Measurements from ENCODE around the gene OSTF1. TPM values are rescaled to one million over a fixed set of nuclear protein-coding genes. Genes with fewer than 3 reads are reported as not detected.

The OSTF1 gene
- total RNA-seq, 1 experiment from 2014 or later, result 17.8 TPM

GRCh38 chr9:75168270-75169178 is 80.2 kb downstream of the OSTF1 start:
- H3K27me3 Mint-ChIP-seq (ENCODE audit: low read depth), result no peaks in the 10 kb centered on the region
- no peak for ATAC-seq
- ChIA-PET CTCF (interaction anchor here (1.4 kb wide), 1 partner anchor 17 kb away, joined by 10 read pairs; no protein-coding TSS in a partner anchor), POLR2A (no interaction called here)
- no peak overlapping the region for H3K27ac Mint-ChIP-seq
- no peaks in the 10 kb centered on the region; the same call in 1 of the 2 replicates for H3K36me3 Mint-ChIP-seq
- peaks cover 21% of the 10 kb centered on the region for H3K9me3 Mint-ChIP-seq
- TF ChIP-seq PRDM15 (CRISPR knock-in tag; IDR thresholded peaks at IDR 0.05) (no peak), CREB1 (CRISPR knock-in tag; IDR thresholded peaks at IDR 0.05) (no peak), EMX1 (CRISPR knock-in tag; IDR thresholded peaks at IDR 0.05) (no peak), ESRRA (CRISPR knock-in tag; IDR thresholded peaks at IDR 0.05; ENCODE audit: borderline replicate concordance) (no peak), STAT6 (CRISPR knock-in tag; conservative IDR thresholded peaks at IDR 0.05; ENCODE audit: low read depth) (no peak), RELA (CRISPR knock-in tag; IDR thresholded peaks at IDR 0.05; ENCODE audit: borderline replicate concordance) (no peak), ZBTB21 (CRISPR knock-in tag; IDR thresholded peaks at IDR 0.05; ENCODE audit: borderline replicate concordance) (no peak), ZNF121 (CRISPR knock-in tag; IDR thresholded peaks at IDR 0.05) (no peak)
- H3K4me3 Mint-ChIP-seq, result no peak overlapping the region
- no peak for DNase-seq (ENCODE audit: low spot score)
- peaks cover 19% of the 10 kb centered on the region for H3K4me1 Mint-ChIP-seq

GRCh38 chr9:75169623-75170022 is 81.3 kb downstream of the OSTF1 start:
- no peak overlapping the region for H3K4me3 Mint-ChIP-seq
- peaks cover 19% of the 10 kb centered on the region for H3K4me1 Mint-ChIP-seq
- peaks cover 14% of the 10 kb centered on the region for H3K9me3 Mint-ChIP-seq
- ChIA-PET CTCF (interaction anchor here (1.4 kb wide), 1 partner anchor 16 kb away, joined by 10 read pairs; no protein-coding TSS in a partner anchor), POLR2A (no interaction called here)
- no peaks in the 10 kb centered on the region; the same call in 1 of the 2 replicates for H3K36me3 Mint-ChIP-seq
- DNase-seq (ENCODE audit: low spot score) (no peak), ATAC-seq (no peak)
- no peaks in the 10 kb centered on the region for H3K27me3 Mint-ChIP-seq (ENCODE audit: low read depth)
- no peak for TF ChIP-seq ZNF425 (CRISPR knock-in tag; conservative IDR thresholded peaks at IDR 0.05)
- TF ChIP-seq ZNF281 (CRISPR knock-in tag; IDR thresholded peaks at IDR 0.05), result no peak
- TF ChIP-seq AFF4 (CRISPR knock-in tag; IDR thresholded peaks at IDR 0.05; ENCODE audit: borderline replicate concordance), result no peak
- peak overlapping the region; percentile 32 for H3K27ac Mint-ChIP-seq

Measured in WTC11 (cell line).